ENCODE results near the gene RERE.

GRCh38 chr1:8809342-8809736, 8.1 kb downstream of the RERE start:
- TF ChIP-seq CTCF (IDR thresholded peaks at IDR 0.05) (no peak), ESRRA (CRISPR knock-in tag; IDR thresholded peaks at IDR 0.05; ENCODE audit: borderline replicate concordance) (no peak), NR3C1 (CRISPR knock-in tag; conservative IDR thresholded peaks at IDR 0.05; ENCODE audit: low read depth) (no peak), MAX (CRISPR knock-in tag; IDR thresholded peaks at IDR 0.05) (no peak), ZNF121 (CRISPR knock-in tag; IDR thresholded peaks at IDR 0.05) (no peak), ERG (CRISPR knock-in tag; IDR thresholded peaks at IDR 0.05) (no peak), ARID4B (CRISPR knock-in tag; IDR thresholded peaks at IDR 0.05; ENCODE audit: borderline replicate concordance) (no peak), ZNF232 (CRISPR knock-in tag; IDR thresholded peaks at IDR 0.05) (no peak), USF2 (CRISPR knock-in tag; IDR thresholded peaks at IDR 0.05) (no peak), ATF3 (CRISPR knock-in tag; conservative IDR thresholded peaks at IDR 0.05) (no peak), EMX1 (CRISPR knock-in tag; IDR thresholded peaks at IDR 0.05) (no peak), AR (CRISPR knock-in tag; IDR thresholded peaks at IDR 0.05) (no peak)

All from WTC11 (cell line).